H1 (cell line): Measurements from ENCODE around the gene BIRC2.

Experiments
- BACH1 ChIP-seq: IDR thresholded peaks from 2 replicates; pipeline ENCODE4 v1.6.1; 2012; ENCODE audit warnings: low read length, improper control_type of control experiment
- BRCA1 ChIP-seq: IDR thresholded peaks from 2 replicates; pipeline ENCODE4 v1.6.1; 2012; ENCODE audit warnings: low read depth, low read length, improper control_type of control experiment
- CHD2 ChIP-seq: IDR thresholded peaks from 2 replicates; pipeline ENCODE4 v1.6.1; 2012; ENCODE audit warnings: low read length, improper control_type of control experiment
- EGR1 ChIP-seq: IDR thresholded peaks from 2 replicates; pipeline ENCODE4 v1.6.1; 2011; ENCODE audit warnings: low read depth, low read length, borderline replicate concordance
- EZH2 ChIP-seq: fragments of 200-600 bp; sonication (generic); IDR thresholded peaks from 2 replicates; pipeline ENCODE4 v1.7.1; 2012; ENCODE audit warnings: low read depth, mild to moderate bottlenecking, moderate library complexity, low read length, inconsistent platforms; ENCODE audit not compliant: severe bottlenecking
- POLR2A ChIP-seq, 2 experiments: IDR thresholded peaks; 1 replicate in 1 of 2; 2 replicates in 1 of 2; pipeline ENCODE4 v1.6.1; 2011; ENCODE audit warnings: low read depth in 2 of 2, low read length in 2 of 2, mild to moderate bottlenecking in 2 of 2; ENCODE audit errors: control extremely low read depth in 1 of 2
- POLR2AphosphoS5 ChIP-seq: IDR thresholded peaks from 2 replicates; pipeline ENCODE4 v1.6.1; 2011; ENCODE audit warnings: low read depth, low read length
- SIN3A ChIP-seq, 2 experiments: IDR thresholded peaks in 1 of 2; conservative IDR thresholded peaks in 1 of 2; 2 replicates each; pipeline ENCODE4 v1.6.1; 2011 to 2012; ENCODE audit warnings: low read length in 2 of 2, improper control_type of control experiment in 1 of 2, low read depth in 1 of 2, mild to moderate bottlenecking in 1 of 2
- SP1 ChIP-seq: IDR thresholded peaks from 2 replicates; pipeline ENCODE4 v1.6.1; 2011; ENCODE audit warnings: low read depth, low read length
- TBP ChIP-seq: IDR thresholded peaks from 2 replicates; pipeline ENCODE4 v1.6.1; 2011; ENCODE audit warnings: low read depth, low read length, improper control_type of control experiment
- TCF12 ChIP-seq: IDR thresholded peaks from 2 replicates; pipeline ENCODE4 v1.6.1; 2011; ENCODE audit warnings: low read depth, mild to moderate bottlenecking, low read length
- TF ChIP-seq, protein P1 (sequence below): IDR thresholded peaks from 2 replicates; pipeline ENCODE4 v1.6.1; 2011; ENCODE audit warnings: low read length, improper control_type of control experiment
- TF ChIP-seq, protein P2 (sequence below), 3 experiments: IDR thresholded peaks; 1 replicate in 2 of 3; 2 replicates in 1 of 3; pipeline versions ENCODE4 v1.5.1 to v1.6.1; 2011; ENCODE audit warnings: low read length in 3 of 3, mild to moderate bottlenecking in 3 of 3, inconsistent platforms in 2 of 3, low read depth in 1 of 3, moderate library complexity in 1 of 3; ENCODE audit not compliant: insufficient read depth in 1 of 3; ENCODE audit errors: control extremely low read depth in 1 of 3

DNA sequence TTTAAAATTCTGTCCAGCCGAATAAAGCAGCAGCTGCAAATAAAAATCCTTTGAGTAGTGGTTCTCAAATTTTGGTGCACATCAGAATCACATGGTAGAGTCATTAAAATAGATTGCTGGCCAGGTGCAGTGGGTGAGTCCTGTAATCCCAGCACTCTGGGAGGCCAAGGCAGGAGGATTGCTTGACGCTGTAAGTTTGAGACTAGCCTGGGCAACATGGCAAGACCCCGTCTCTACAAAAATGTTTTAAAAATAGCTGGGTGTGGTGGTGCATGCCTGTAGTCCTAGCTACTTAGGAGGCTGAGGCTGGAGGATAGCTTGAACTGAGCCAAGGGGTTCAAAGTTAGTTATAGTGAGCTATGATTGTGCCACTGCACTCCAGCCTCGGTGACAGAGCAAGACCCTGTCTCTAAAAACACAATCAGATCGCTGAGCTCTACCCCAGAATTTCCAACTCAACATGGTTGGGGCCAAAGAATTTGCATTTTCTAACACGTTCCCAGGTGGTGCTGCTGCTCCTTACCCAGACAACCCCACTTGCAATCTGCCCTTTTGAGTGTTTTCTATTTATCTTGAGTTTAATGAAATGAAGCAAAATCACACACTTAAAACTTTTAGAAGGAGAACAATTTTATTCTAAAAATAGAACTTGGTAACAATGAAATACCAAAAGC lies 48.8 kb downstream of the BIRC2 start:
- TF ChIP-seq POLR2A (IDR thresholded peaks at IDR 0.05; ENCODE audit: control extremely low read depth in 1 of 2, low read depth in 2 of 2, low read length in 2 of 2) (no peak), SP1 (no peak), SIN3A (conservative IDR thresholded peaks at IDR 0.05 in 1 of 2, IDR thresholded peaks at IDR 0.05 in 1 of 2; ENCODE audit: low read depth in 1 of 2, low read length in 2 of 2) (no peak), EGR1 (no peak), EZH2 (no peak), POLR2AphosphoS5 (no peak), TCF12 (no peak), BACH1 (no peak), BRCA1 (no peak), TBP (no peak), CHD2 (no peak)
- TF ChIP-seq, protein P1, sequence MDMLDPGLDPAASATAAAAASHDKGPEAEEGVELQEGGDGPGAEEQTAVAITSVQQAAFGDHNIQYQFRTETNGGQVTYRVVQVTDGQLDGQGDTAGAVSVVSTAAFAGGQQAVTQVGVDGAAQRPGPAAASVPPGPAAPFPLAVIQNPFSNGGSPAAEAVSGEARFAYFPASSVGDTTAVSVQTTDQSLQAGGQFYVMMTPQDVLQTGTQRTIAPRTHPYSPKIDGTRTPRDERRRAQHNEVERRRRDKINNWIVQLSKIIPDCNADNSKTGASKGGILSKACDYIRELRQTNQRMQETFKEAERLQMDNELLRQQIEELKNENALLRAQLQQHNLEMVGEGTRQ, result no peak
- TF ChIP-seq, protein P2, sequence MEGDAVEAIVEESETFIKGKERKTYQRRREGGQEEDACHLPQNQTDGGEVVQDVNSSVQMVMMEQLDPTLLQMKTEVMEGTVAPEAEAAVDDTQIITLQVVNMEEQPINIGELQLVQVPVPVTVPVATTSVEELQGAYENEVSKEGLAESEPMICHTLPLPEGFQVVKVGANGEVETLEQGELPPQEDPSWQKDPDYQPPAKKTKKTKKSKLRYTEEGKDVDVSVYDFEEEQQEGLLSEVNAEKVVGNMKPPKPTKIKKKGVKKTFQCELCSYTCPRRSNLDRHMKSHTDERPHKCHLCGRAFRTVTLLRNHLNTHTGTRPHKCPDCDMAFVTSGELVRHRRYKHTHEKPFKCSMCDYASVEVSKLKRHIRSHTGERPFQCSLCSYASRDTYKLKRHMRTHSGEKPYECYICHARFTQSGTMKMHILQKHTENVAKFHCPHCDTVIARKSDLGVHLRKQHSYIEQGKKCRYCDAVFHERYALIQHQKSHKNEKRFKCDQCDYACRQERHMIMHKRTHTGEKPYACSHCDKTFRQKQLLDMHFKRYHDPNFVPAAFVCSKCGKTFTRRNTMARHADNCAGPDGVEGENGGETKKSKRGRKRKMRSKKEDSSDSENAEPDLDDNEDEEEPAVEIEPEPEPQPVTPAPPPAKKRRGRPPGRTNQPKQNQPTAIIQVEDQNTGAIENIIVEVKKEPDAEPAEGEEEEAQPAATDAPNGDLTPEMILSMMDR (IDR thresholded peaks at IDR 0.05; ENCODE audit: control extremely low read depth in 1 of 3, insufficient read depth in 1 of 3, low read depth in 1 of 3, low read length in 3 of 3), result no peak
